Panc1 (cell line): ENCODE measurements around the gene STOX2.

ENCODE experiments used
- POLR2AphosphoS5 ChIP-seq: IDR thresholded peaks from 2 replicates; pipeline ENCODE4 v1.6.1; 2012; ENCODE audit warnings: mild to moderate bottlenecking, low read depth, low read length, moderate library complexity
- SIN3A ChIP-seq: IDR thresholded peaks from 2 replicates; pipeline ENCODE4 v1.6.1; 2012; ENCODE audit warnings: low read depth, mild to moderate bottlenecking, low read length, moderate library complexity, borderline replicate concordance; ENCODE audit not compliant: insufficient read depth
- TCF7L2 ChIP-seq: IDR thresholded peaks from 2 replicates; pipeline ENCODE4 v1.6.1; 2011; ENCODE audit warnings: mild to moderate bottlenecking, low read depth, low read length, inconsistent platforms
- TF ChIP-seq, protein P1 (sequence below): fragments of 450-650 bp; IDR thresholded peaks from 2 replicates; pipeline ENCODE4 v1.5.1; 2017; ENCODE audit warnings: mild to moderate bottlenecking

DNA sequence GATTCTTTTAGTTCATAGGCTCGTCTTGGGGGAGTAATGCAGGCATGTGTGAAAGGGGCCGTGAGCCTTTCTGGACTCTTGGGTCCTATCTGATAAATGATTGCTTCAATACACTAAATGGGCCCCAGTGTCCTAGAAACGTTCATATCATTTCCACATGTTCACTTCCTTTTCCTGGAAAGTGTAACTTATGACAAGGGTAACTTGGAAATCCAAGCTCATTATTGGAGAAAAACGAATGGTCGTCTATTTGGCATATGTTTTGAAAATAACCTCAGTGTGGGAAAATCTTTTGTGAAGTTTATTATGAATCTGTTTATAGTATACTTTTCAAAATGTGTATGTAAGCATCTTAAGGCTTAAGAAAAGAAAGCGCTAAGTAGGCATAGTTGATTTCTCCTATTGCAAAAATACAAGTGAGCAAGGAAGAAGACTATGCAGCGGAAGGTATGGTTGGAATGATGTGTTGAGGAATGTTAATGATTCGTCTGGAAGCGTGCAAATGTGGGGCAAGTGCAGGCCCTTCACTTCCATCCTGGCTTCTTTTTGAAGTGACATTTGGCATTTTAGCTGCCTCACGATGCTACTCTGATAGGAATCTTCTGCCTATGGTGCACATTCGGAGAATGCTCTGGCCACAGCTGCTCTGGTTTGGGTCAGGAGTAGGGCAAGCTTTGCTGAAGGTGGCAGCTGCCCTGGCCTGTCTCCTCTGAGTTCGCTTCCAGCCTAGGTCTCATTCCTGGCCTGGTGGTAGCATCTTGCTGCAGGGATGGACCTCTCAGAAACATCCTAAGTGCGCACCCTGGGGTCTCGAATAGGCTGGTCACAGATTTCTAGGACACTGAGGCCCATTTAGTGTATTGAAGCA is 49.5 kb upstream of the STOX2 start:
- TF ChIP-seq, protein P1, sequence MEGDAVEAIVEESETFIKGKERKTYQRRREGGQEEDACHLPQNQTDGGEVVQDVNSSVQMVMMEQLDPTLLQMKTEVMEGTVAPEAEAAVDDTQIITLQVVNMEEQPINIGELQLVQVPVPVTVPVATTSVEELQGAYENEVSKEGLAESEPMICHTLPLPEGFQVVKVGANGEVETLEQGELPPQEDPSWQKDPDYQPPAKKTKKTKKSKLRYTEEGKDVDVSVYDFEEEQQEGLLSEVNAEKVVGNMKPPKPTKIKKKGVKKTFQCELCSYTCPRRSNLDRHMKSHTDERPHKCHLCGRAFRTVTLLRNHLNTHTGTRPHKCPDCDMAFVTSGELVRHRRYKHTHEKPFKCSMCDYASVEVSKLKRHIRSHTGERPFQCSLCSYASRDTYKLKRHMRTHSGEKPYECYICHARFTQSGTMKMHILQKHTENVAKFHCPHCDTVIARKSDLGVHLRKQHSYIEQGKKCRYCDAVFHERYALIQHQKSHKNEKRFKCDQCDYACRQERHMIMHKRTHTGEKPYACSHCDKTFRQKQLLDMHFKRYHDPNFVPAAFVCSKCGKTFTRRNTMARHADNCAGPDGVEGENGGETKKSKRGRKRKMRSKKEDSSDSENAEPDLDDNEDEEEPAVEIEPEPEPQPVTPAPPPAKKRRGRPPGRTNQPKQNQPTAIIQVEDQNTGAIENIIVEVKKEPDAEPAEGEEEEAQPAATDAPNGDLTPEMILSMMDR, result no peak
- no peak for TF ChIP-seq SIN3A
- no peak for TF ChIP-seq POLR2AphosphoS5
- TF ChIP-seq TCF7L2, result no peak
